Astrocyte (in vitro differentiated cells and primary cell): ENCODE results near the gene UBA52.

ENCODE experiments used
- CTCF ChIP-seq: IDR thresholded peaks from 2 replicates; pipeline ENCODE4 v1.5.1; 2011; ENCODE audit warnings: low read depth, mild to moderate bottlenecking, inconsistent platforms, low read length, moderate library complexity; ENCODE audit not compliant: insufficient read depth
- EZH2 ChIP-seq: IDR thresholded peaks from 2 replicates; pipeline ENCODE4 v1.6.1; 2012; ENCODE audit warnings: mild to moderate bottlenecking, low read length, inconsistent platforms; ENCODE audit not compliant: insufficient read depth

DNA sequence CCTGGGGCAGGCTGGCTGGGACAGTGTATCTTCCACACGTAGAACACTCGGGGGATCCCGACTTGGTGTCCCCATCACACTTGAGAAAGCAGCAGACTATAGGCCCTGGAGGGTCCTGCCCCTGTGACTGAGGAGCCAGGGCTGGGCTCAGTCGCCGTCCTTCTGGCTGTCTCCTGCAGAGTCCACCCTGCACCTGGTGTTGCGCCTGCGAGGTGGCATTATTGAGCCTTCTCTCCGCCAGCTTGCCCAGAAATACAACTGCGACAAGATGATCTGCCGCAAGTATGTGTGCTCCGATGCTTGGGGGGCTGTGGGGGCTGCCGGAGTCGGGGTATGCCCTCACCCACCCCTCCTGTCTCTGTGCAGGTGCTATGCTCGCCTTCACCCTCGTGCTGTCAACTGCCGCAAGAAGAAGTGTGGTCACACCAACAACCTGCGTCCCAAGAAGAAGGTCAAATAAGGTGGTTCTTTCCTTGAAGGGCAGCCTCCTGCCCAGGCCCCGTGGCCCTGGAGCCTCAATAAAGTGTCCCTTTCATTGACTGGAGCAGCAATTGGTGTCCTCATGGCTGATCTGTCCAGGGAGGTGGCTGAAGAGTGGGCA lies 3.1 kb downstream of the UBA52 start:
- TF ChIP-seq CTCF = no peak
- TF ChIP-seq EZH2 = no peak
